GM18858 (cell line): ENCODE results near the gene HP.
"Not testable (repeated sequence)": the region's sequence is repeated elsewhere in the genome, so short reads cannot be mapped to it uniquely, and the experiment has no call there.

ENCODE experiments used
- ATAC-seq: cut with Tn5 transposase; IDR thresholded peaks from one replicate; pipeline ENCODE4 v1.9.1; 2021; ENCODE audit not compliant: unreplicated experiment

The HP gene

GRCh38 chr16:72042157-72042660 is 12.1 kb upstream of the HP start:
- ATAC-seq: no peak

DNA sequence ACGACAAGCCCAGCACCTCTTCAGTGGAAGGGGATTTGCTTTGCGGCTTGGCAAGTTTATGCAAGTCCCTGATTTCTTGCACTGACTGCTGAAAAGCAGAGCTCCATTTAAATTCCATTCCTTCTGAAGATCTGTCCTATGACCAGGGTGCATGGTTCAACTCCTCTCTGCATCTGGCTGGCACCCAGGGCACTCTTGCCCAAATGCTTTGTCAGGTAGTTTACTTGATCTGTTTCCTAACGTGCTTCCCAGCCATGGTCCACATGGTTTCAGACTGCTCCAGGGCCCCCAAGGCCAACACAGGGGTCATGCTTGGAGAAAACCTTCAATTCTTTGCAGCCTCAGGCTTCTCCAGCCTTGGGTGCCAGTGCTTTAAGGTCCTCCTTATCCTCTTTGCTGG is 11.2 kb upstream of the HP start:
- no peak for ATAC-seq

GRCh38 chr16:72043539-72043938 is 10.8 kb upstream of the HP start:
- no peak for ATAC-seq

- ATAC-seq: no peak
These were observed 10.0 kb upstream of the HP start for GRCh38 chr16:72044296-72044695.

DNA sequence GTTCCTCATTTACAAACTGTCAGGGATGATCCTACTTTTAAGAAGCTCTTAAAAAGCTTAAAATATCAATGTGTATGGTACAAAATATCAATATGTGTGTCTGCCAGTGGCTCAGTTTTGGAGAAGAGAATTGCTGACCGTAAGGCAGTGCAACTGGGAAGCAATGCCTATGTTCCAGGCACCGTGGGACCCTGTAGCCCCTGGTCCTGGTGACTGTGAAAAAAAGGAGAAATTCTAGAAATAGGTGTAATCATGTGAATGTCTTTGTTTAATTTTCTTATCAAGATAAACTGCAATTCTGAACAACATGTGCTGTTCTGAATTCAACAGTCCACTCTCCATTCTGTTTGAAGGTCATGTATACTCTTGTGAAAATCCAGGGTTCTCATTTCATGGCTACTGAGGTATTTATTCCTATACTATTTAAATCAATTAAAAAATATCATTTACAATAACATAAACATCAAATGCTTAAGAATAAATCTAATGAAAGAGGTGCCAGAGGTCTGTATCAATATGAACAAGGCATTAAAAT is 9.4 kb upstream of the HP start:
- no peak for ATAC-seq

- ATAC-seq: no peak
These were observed 5.2 kb upstream of the HP start for GRCh38 chr16:72049110-72049509.

GRCh38 chr16:72050769-72051464 is 3.4 kb upstream of the HP start:
- no peak for ATAC-seq

- ATAC-seq: no peak
These were observed 2.5 kb upstream of the HP start for GRCh38 chr16:72051818-72052217.

- no peak for ATAC-seq
These were observed 1.6 kb downstream of the HP start for GRCh38 chr16:72055911-72056310.

DNA sequence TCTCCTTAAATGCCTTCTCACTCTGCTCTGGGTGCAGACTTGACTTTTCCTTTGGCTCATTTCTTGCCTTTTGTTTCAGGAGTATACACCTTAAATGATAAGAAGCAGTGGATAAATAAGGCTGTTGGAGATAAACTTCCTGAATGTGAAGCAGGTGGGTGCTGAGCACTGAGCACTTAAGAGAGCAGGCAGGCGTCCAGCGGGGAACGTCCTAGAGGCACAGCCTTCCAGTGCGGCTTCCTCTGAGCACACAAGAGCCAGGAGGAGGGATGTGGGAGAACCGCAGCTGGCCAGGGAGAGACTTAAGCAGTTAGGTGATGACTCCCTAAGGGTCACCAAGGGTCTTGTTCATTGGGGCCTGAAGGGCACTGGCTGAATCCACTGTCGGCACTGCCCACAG is 3.0 kb downstream of the HP start:
- not testable (repeated sequence) for ATAC-seq

- not testable (repeated sequence) for ATAC-seq
These were observed 4.8 kb downstream of the HP start for GRCh38 chr16:72059060-72059459.

- ATAC-seq: no peak
These were observed 6.1 kb downstream of the HP start for GRCh38 chr16:72060405-72060804.

DNA sequence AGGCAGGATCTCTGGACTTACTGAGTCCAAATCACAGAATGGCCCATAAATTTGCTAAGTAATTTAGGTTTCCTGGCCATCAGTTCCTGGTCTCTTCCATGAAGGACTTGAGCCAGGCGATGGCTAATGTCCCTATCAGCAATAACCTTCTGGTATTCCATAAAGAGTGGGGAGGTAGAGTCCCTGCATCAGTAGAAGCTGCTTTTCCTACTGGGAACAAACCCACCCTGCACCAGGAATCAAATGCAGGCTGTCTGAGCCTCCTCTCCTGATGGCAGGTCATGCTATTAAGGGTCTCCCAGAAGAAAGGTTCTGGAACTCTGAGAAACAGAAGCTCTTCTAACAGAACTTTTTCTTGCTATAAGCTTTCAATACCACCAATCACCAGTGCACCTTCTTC is 7.3 kb downstream of the HP start:
- ATAC-seq: no peak

DNA sequence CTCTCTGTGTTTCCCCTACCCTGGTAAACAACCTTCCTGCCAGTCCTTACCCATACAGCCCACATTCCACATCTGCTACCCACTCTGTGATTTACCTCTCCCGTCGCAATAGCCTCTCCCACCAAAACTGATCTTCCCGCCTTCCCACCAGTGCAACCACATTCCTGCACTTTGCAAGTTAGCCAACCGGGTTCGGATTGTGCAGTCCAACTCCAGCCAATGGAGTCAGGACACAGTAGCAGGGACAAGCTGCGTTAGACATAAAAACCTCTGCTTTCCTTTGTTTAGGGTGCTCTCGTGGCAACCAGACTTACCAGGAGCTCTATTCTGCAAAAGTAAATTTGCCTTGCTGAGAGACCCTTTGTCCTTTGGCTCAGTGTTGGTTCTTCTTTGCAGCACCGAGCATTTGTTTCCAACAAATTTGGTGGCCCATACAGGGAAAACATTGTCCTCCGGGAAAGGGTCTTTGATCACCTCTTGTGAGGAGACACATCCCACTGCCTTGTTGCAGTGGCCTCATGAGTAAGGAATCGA is 10.1 kb downstream of the HP start:
- no peak for ATAC-seq

GRCh38 chr16:72066747-72067146 is 12.4 kb downstream of the HP start:
- ATAC-seq: no peak

DNA sequence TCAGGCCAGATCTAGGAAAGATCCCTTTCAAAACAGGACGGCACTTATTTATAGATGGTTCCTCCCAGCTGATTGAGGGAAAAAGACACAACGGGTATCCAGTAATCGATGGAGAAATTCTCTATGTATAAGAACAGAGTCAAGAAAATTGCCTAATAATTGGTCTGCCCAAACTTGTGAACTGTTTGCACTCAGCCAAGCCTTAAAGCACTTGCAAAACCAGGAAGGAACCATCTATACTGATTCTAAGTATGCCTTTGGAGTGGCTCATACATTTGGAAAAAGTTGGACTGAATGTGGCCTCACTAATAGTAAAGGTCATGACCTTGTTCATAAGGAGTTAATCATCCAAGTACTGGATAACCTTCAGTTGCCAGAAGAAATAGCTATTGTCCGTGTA is 14.6 kb downstream of the HP start:
- no peak for ATAC-seq

GRCh38 chr16:72072514-72073342 is 18.4 kb downstream of the HP start:
- ATAC-seq: no peak

DNA sequence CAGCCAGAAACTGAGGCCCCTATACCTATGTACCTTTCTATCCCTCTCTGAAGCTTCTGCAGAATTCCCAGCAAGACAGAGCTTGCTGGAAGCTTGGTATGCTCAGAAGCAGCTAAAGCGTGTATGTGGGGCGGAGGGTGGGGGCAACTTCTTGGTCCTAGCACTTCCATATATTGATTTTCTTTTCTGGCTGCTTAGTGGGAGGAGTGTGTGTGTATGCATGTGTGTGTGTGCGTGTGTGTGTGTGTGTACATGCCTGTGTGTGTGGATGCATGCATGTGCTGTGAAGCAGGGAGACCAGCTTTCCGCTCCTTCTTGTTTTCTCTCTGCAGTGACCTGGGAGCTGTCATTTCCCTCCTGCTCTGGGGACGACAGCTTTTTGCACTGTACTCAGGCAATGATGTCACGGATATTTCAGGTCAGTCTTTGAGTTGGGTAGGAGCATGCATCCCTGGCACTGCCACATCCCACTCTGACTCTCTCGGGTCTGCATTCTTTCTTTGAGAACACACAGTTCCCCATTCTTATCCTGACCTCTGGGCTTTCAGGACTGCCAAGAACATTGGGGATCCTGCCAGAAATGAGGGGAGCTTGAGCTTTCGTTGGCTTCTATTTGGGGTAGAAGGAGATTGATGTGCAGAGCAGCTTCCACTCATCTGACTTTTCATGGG is 19.4 kb downstream of the HP start:
- ATAC-seq: no peak

DNA sequence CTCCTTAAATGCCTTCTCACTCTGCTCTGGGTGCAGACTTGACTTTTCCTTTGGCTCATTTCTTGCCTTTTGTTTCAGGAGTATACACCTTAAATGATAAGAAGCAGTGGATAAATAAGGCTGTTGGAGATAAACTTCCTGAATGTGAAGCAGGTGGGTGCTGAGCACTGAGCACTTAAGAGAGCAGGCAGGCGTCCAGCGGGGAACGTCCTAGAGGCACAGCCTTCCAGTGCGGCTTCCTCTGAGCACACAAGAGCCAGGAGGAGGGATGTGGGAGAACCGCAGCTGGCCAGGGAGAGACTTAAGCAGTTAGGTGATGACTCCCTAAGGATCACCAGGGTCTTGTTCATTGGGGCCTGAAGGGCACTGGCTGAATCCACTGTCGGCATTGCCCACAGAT is 20.8 kb downstream of the HP start:
- ATAC-seq: not testable (repeated sequence)

- not testable (repeated sequence) for ATAC-seq
These were observed 22.8 kb downstream of the HP start for GRCh38 chr16:72076991-72077706.
